HuH-7.5 (cell line): Measurements from ENCODE around the gene MED9.

Source experiments
- DNase-seq: peaks from one replicate; pipeline ENCODE4 v3.0.0; 2011; ENCODE audit warnings: low spot score

The MED9 gene

DNA sequence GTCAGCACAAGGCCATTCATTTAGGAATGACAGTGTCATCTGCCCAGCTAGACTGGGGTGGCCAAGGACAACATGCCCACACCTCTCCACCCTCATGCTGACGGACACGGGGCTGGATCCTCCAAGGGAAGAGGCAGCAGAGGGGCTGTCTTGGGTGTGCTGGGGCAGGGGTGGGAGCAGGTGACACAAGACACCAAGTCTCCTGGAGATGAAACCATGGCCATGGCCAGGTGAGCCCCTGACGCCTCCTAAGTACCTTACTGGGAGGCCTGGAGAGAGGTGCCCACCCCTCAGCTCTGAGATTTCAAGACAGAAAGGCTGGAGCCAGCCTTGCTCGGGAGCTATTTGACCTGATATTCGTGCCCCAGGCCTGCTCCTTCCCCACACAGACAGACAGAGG lies 28.4 kb downstream of the MED9 start:
- DNase-seq: no peak

DNA sequence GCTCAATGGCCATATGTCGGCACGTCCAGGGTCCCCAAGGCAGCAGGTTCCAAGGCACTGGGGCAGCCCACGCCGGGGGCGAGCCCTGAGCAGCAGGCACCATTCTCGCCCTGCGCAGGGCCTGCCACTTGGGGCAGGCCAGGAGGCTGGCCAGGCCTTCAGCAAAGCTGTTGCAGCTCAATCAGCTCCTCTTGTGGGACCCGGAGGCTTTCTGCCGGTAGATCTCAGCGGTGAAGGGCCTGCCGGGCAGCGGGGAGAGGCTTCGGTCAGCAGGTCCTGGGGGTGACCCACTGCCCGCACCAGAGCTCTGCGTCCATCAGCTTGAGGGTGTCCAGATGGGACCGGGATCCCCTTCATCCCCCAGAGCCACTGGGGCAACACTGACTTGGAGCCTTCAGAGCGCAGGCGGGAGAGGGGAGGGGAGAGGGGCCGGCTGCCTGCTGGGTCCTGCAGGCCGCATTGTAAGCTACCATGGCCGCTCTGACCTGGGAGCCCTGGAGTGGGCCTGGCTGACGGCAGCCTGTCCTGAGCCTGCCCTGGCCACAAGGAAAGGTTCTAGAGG lies 28.9 kb downstream of the MED9 start:
- no peak for DNase-seq

DNA sequence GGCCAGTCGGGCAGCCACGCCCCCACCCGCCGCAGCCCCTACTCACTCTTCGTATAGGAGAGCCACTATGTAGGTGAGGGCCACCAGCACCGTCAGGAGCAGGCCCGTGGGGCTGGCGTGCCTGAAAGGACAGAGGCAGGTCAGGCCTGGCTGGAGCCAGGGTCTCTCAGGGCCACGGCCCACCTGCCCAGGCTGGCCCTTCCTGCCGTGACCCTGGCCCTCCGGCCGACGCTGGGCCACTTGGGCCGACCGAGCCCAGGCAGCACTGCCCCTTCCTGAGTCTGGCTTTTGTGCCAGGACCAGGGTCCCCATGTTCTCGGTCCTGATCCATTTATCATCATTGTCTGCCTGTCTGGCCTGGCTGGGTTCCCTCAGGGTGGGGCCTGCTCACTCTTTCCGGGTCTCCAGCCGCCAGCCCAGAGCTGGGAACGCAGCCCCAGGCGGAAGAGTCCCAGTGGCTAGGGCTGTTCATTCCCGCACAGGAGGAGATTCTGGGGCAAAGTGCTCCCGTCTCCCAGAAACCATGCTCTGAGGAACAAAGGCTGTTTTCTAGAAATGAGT lies 29.5 kb downstream of the MED9 start:
- no peak for DNase-seq

DNA sequence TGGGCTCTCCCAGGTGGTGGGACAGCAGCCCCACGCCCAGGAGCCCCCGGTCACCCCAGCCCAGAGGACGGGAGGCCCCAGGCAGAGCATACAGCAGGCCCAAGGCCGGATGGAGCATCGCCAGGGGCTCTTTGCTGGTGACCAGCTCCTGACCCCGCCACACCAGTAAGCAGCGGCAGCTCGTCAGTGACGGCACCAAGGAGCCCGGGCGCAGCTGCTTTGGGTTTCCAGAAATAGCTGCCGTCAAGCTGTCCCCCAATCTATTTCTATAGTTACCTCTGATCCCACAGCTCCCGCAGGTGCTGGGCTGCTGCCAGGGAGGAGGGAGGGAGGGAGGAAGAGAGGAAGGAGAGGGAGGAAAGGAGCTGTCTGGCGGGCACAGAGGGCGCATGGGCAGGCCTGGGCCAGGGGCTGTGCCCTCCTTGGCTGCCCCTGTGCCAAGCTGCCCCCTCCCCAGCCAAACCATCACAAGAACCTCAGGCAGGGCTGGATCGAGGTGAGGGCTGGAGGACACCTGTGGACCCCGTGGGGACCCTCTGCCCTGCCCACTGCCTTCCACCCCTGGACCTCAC lies 30.2 kb downstream of the MED9 start:
- no peak for DNase-seq

DNA sequence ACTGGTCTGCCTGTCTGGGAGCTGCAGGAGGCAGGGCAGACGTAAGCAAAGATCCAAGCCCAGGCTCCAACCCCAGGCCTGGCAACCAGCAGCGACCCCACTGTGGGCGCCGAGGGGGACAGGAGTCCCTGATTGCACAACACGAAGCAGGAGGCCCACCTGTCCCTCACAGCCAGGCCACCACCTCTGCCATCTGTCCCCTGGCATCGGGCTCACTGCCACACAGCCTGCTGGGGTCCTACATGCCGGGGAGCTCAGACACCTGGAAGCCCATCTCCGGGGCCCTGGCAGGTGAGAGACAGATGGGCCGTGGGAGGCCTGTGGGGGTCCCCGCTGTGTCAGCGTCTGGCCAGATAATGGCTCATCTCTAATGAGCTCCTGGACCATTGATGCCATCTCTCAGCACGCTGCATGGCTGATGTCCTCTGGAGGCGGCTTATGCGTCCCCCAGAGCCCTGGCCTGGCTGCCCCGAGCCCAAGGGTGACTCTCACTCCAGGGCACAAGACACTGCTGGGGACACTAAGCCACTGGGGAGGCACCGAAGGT lies 30.7 kb downstream of the MED9 start:
- no peak for DNase-seq

DNA sequence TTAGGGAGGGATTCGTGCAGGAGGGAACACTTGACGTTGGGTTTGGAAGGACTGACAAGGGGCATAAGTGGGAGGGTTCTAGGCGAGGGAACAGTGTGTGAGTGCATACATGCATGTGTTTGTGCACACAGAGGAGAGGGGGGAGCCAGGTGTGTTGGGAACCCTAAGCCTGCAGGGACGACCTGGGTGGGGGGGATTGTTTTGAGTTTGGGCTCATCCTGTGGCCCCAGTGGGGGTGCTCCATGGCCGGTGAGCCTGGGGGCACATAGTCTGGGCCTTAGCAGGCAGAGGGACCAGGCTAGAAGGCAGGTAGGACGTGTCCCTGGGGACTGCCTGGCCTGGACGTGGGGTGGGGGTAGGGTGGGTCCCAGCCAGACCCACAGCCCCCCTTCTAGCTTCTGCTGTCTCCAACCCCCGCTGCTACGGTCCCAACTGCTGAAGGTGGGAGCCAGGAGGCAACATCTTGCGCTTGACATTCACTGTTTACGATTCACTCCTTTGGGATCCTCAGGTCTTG lies 31.3 kb downstream of the MED9 start:
- DNase-seq: no peak

DNA sequence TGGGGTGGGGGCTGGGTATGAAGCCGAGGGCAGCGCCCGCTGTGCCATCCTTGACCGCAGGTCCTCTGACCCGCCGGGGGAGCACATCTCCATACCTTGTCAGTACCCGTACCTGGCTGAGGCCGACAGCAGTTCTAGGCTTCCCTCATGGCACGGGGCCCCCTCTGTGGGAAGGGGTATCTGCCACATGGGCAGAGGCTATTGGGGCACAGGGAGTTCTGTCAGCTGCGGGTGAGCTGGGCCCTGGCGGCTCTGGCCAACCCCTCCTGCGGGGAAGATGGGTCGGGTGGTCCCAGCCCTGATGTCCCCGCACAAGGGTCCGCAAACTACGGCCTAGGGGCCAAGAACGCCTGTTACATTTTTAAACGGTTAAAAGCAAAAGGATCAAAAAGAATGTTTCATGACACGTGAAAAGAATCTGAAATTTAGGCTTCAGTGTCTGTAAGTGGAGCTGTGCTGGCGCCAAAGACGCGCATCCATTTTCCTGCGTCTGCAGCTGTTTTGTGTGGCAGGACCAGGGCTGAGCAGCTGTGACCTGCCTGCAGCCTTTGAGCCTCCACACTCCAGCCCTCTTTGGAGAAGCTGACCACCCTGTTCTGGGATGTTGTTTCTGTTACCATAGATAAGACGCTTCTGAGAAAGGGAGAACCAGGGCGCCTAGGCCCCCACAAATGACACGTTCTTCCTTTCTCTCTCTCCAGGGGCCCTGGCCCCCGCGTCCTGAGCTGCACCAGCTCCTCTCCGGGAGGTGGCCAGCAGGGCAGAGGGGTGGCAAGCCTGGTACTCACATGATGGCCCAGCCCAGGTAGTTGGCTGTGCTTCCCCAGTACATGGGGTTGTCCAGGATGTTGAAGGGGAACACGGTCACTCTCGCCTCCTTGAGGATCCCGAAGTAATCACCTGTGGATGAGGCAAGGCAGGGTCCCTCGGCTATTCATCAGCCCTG lies 32.1 kb downstream of the MED9 start:
- no peak for DNase-seq

DNA sequence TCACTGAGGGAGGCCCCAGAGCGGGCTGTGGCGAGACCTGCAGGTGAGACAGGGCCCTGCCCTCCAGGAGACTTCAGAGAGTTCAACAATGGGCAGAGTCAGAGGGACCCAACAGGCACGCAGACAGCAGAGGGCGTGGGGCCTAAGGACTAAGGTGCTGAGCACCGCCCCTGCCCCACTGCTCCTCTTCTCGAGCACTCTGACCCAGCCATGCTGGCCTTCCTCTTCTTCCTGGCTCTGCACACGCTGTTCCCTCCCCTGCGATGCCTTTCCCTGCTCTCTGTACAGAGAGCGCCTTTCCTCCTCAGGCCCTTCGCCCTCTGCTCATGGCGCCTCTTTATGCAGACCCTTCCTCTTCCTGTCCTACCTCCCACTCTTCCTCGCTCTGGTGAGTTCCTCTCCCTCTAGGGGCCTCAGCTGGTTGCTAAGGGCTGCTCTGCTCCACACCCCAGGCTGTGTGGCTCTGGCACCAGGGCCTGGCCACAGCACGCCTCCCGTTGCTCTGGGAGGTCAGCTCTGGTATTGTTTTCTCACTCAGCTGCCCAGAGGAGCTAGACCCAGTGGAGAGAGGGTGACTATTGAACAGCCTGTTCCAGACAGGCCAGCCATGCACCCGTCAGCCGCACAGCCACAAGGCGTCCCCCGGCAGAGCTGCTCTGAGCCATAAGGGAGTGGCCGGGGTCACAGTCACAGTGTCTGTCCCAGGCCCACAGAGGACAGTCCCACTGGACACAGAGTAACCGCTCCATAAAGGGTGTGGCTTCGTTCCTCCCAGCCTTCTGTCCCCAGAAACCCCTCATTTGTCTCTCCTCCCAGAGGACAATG lies 33.0 kb downstream of the MED9 start:
- DNase-seq: no peak

DNA sequence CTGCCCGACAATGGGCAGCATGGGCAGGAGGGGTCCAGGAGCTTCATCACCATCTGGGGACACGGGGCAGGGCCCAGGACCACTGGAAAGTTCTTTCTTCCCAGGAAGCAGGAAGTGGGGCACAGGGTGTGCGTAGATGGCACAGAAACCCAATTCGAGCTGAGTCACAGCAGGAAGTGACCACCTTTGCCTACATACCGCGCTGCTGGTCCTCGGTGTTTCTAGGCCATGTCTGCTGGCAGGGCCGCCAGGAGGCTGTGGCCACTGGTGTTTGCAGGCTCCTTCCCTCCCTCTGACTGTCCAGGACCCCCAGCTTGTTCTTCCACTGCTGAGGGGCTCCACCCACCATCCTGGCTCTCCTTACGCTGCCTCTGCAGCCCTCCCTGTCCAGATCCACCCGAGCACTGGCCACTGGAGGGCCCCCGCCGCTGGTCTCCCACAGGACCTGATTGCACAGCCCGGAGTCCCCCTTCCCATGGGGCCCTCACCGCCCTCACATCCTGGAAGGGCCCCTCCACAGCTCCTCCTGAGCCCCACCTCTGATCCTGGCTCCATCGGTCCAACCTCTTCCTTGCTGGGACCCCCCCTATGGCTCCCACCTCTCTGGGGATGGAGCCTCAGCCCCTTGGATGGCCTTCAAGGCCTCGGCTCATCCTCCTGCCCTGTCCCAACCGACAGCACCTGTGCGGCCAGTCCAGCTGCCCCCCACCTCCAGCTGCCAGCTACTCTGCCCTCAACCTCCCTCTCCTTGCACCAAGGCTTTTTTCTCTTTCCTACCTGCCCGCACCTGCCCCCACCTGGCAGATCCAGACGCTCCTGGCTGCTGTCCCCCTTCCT lies 33.9 kb downstream of the MED9 start:
- no peak for DNase-seq

DNA sequence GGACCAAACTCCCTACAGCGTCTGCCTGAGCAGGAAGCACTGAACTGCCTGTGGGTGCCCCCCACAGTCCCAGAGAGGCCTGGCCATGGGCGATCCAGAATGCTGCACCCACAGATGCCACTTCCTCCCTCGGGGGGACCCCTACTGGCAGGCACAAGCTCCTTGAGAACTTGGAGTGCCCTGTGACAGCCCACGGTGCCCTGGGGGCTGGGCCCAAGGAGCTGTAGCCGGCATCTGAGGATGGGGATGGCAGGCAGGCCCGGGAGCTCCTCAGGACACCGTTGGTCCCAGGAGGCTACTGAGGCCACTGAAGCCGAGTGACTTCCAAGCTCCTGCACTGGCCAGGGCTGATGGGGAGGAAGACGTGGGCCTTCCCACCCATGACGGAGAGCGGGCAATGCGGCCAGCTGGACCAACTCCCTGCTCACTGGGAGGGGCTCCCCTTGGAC lies 34.5 kb downstream of the MED9 start:
- no peak for DNase-seq

DNA sequence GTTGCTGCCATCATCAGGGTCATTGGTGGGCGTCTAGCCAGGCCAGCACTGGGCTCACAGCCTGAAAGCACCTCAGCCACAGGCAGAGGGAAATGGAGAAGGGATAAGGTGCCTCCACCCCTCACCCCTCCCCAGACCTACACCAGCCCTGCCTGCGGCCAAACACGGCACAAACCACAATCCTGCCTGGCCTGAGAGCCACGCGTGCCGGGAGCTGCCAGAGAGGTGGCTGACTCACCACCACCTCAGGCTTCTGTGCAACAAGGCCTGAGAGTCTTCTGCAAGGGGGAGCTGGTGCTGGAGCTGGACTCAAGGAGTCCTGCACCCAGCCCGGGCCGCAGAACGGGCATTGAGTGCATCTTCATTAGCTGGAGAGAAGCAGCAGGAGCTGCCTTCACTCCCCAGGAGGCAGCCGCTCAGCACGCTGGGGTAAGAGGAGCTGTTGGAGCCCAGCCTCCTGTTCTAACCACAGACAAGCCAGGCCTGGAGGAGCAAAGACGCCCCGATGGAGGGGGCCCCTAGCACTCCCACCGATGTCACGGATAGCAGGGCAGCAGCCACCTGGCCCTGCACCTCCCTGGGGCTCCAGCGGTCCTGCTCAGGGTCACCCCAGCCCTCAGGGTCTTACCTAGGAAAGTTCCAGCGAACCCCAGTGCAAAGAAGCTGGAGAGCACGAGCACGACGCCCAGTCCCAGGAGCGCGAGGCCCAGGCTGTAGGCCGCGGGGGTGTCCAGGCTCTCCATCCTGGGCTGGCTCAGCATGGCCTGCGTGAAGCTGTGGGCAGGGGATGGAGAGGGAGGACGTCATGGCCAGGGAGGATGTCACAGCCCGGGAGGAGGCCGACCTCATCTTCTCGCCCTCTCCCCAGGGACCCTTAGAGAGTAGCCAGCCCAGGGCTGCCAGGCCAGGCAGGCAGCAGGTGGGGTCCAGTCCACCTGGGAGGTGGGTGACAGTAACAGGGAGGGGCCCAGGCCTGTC lies 35.4 kb downstream of the MED9 start:
- no peak for DNase-seq

DNA sequence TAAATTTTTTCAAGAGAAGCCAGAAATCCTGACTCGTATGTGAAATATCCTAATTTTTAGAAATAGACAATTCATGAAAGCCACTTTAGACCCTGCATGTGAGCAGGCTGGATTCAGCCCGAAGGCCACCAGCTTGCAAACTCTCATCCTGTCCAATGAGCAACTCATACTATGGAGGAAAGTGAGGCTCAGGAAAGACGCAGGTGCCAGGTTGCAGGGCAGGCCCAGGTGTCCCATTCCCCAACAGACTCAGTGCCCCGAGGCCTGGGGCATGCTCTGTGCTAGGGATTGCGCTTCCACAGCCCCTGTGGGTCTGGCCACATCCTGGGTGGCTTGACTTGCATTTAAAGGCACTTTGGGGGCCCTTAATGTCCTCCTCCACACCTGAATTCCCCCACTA lies 36.1 kb downstream of the MED9 start:
- no peak for DNase-seq

DNA sequence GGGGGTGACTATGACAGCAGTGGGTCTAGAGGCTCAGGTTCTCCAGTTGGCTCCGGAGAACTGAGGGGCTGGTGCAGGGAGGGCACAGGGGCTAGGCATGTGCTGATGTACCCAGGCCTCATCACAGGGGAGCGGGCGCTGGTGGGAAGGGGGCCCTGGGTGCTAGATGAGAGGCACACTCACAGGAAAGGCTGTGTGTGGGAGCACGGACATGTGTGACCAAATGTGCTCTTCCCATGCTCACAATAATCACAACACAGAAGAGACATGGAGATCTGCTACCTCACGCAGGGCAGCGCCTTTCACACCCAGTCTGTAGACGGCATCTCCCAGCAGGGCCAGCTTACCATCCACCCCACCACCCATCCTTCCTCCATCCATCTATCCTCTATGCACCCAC lies 36.8 kb downstream of the MED9 start:
- no peak for DNase-seq

DNA sequence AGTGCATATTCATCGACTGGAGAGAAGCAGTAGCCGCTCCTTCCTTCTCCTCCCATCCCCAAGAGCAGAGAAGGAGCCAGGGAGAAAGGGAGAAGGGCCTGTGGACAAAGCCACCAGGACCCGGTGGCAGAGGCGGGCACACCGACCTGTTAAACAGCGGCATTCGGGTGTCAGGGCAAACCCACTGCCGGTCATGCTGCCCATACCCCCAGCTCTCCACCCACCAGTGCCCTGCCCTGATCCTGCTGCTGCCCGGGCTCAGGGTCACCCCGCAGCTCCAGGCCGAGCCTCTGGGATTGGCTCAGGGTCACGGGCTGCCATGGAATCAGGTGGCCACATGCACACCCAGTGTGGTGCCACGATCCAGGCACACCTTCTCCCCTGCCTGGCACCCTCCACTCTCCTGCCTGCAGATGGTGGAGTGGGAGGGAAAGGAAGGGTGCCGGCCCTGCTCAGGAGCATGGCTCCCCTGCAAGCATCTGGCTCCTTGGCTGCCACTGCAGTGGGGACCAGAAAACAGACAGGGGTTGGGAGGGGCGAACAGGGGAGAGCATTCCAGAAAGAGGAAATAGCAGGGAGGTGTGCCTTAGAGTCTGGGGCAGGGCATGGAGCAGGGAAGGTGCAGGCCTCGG lies 37.7 kb downstream of the MED9 start:
- DNase-seq: no peak

DNA sequence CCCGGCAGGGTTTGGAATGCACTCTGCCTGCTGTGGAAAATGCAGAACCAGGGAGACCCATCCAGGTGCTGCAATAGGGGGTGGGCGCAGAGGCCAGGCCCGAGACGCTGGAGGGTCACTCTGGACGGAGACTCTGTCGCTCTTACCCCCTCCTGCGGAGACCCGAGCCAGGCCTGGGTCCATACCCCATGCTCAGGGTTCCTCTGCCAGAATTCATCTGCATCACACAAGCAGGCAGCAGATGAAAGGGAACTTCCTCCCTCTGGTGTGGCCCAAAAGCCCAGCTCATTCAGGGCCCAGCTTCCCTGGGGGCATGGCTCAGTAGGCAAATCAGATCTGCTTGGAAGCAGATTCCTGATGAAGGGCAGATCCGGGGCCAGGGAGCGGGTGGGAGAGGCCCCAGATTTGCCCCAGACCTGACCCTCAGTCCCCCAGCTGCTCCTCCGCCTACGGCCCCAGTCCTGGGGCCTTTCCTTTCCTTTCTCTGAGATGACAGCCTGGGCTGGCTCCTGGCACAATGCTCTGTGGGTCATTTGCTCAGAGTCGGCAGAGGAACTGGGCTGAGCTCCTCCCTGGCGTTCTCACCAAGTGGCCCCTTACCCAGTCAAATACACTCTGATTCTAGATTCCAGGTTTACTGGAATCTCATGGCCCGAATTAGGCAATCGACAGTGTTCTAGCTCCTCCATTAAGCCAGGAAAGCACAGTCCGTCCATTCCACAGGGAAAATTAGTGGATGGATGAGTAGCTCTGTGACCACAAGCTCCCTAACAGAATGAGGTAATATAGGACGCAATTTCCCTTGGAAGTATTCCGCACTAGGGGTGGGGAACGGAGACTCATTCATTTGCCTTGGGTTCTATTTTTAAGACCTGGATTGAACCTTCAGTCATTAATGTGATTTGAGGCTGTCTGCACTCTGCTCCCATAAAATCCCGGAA lies 38.5 kb downstream of the MED9 start:
- DNase-seq: no peak

DNA sequence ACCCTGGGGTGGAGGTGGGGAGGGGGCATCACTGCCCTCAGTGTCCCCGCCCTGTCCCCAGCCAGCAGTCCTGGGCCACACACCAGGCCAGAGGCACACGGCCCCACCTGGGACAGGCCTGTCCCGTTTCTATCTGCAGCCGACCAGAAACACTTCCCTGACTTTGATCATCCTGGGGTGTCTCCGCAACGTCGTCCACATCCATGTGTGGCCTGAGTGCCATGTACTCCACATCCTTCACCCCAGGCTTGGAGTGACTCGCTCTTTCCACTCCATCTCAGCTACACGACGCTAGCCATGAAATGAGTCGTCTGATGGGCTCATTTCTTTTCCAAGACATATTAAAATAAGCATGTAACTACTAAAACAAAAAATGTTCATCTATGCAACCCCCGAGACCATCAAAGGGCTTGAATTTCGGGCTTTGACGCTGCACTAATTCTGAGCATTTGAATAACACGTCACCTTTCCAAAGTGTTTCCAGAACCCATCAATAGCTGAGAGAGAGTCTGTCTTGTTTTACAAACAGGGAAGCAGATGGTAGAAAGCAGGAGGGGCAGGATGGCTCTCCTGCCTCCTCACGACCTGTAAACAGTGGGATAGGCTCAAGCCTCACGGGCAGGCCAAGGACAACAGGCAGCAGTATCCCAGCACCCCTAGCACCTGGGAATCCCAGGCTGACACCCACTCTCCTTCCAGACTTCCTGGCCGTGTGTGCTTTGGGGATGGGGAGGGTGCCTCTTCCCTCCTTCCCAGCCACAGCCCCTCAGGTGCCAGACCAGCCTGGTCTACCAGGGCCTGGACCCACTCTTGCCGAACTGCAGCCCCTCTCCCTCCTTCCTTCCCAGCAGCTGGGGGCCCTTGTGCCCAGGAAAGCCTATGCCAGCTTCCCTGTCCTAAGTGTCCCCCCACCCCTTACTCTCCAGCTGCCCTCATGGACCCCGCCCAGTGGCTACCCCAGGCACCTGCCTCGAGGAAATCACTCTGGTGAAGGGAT lies 39.4 kb downstream of the MED9 start:
- DNase-seq: no peak
